ENCODE data around the gene CD300LG.

CD300LG gene

DNA sequence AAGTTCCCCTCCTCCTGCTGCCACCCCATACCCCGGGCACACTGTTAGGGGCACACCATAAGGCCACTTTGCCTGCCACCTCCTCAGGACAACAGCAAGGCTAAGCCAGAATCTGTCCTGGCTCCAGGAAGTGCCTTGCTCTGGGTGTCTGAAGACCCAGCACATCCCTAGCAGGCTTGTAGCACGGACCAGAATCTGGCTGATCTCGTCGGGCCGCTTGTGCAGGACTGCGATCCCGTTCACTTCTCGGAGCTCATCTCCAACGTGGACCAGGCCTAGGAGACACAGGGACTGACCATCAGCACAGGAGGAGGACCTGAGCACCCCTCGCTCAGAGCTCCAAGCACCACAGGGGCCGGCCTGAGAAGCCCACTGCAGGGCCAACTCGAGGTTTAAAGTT, 21.4 kb upstream of the CD300LG start:
- DNase-seq (ENCODE audit: low read depth) = no peak

DNA sequence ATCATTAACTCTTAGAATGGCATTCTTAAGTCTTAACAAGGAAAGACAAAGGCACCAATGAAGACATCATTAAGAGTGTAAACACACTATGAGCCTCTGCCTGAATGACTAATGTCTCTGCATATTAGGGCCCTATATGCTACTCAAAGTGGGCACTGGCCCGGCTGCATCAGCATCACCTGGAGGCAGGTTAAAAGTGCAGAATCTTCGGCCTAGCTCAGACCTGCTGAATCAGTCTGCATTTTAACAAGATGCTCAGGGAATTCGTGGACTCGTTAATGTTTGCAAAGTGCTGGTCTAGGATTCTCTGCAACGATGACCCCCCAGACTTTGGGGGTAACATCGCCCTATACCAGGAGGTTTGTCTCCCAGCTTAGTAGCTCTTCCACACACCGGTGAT, 20.8 kb upstream of the CD300LG start:
- DNase-seq (ENCODE audit: low read depth) = no peak

DNA sequence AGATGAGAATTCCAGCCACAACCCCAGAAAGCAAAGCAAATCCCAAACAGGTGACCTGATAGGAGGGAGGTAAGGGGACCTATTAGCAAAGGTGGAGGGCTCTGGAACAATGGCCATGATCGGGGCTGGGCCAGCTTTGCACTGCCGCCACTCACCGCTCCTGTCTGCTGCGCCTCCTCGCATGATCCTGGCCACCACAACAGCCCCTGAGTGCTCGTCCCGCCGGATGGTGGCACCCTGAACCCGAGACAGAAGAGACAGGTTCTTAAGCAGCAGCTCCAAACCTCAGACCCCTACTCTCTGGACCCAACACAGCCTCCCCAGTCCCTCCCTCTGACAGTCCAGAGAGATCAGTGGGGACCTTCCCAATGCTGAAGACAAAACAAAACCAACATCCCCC, 19.4 kb upstream of the CD300LG start:
- no peak for DNase-seq (ENCODE audit: low read depth)

DNA sequence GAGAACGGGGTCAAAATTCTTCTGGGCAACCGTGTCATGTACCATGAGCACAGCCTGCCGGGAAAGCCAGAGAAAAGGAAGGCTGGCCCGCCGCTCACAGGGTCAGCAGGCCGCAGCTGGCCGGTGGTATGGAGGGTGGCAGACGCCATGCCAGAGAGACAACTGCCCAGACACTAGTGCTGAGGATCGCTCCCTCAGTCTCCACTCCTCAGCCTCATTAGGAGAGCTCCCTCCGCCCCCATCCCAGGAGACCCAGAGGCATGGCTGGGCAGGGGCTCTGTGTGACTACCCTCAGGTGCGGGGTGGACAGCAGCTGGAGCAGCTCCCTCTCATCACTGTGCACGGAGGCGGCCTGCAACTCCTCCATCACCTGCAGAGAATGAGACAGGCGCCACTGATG, 17.2 kb upstream of the CD300LG start:
- DNase-seq (ENCODE audit: low read depth) = no peak

DNA sequence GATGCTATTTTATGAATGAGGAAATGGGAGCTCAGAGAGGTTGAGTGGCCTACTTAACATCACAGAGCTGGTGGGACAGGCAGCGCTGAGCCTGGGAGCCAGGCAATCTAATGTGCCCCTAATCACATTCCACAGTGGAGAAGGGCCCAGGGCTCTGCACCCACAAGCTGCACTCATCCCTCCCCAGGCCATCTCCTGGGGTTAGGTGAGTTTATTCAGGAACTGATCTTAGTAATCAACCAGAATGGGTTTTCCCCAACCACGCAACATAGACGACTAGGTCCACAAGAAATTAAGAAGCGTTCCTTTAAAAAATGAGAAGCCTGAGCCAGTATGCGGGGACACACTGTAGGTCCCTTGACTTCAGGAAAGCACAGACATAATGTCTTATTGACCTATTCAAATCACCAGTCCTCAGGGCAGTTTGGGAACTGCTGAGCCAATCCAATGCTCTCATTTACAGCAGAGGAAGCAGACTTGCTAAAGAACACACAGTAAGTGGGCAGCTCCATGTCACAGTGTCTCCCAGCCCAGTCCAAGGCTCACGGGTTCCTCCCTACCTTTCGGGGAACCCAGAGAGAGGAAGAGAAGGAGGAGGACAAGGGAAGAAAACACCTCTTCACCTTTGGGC, 16.4 kb upstream of the CD300LG start:
- DNase-seq (ENCODE audit: low read depth) = no peak

DNA sequence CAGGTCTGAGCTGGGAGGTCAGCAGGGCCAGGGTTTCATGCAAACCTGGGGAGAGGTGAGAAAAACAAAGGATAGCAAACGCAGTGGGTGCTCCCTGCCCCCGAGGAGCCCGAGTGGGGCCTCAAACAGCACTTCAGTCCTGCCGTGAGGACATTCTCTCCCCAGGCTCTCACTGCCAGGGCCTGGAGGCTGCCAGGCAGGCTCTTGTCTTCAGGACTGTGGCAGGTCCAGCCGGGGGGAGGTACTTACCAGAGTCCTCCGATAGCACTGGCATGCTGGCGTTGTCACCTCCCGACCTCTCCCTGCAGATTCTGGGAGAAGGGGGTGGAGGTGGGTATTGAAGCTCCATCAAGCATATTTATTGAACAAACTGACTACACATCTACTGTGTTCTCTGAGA, 15.3 kb upstream of the CD300LG start:
- DNase-seq (ENCODE audit: low read depth) = no peak

DNA sequence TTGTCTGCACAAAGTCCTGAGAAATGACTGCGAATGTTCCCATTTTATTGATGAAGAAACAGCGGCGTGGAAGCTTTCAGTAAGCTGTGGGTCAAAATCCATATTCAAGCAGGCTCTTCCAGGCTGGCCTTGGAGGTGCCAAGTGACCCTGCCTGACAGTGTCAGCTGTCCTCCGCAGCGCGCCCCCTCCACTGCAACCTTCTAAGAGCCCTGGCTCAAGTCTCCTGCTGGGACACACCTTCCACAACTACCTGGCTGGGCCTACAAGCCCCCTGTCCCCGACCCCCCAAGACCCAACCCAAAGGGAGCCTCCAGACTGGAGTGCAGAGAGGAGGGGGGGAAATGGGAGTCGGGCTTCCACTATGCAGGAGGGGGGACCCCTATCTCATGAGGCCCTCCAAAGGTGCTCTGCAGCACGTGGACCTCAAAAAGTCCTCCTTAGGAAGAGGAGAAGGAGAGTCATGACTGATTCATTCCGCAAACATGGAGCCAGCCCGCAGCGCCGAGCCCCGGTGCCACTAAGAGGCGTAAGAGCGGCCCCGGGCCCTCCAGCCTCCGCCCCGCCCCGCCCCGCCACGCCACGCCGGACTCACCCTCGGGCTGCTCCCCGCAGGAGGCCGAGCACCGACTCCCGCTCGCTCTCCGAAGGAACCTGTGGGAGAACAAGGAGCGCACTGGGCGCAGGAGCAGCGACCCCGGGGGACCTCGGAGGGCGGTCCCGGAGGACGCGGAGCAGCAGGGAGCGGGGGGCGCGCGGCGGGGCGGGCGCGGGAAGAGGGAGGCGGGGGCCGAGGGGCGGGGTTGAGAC, 14.6 kb upstream of the CD300LG start:
- peak; percentile 84 for DNase-seq (ENCODE audit: low read depth)

DNA sequence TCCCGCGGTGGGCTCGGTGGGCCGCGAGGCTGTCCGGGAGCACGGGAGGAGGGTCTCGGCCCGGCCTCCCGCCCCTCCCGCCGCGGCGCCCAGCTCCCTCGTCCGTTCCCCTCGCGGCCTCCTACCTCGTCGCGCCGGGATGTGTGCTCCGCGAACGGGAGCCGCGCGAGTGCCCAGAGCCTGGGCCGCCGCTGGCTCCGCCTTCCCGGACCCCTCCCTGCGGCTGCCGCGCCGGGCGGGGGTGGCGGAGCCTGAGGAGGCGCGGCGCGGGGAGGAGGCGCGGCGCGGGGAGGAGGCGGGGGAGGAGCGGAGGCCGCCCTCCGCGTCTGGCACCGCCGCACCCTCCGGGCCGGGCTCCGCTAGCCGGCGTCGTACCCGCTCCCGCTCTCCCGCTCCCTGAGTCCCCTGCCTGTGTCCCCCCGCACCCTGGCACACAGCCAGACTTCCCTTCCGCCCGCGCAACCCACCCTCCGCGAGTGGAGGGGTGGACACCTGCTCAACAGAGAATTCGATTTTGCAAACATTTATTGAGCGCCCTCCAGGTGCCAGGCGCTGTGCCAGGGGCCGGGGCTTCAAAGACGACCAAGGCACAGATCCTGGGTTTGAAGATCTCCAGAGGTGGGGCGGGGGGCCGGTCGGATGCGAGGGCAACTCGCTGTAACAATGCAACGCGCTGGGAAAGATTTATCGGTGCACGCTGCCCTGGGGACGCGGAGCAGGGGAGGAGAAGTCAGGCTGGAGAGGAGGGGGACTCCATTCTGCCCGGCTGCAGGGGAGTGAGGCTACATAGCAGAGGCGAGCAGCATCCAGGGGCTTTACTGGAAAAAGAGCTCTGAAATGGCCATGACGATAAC, 13.8 kb upstream of the CD300LG start, which contains the start of gene MPP3:
Gene MPP3 (minus strand): TSS at position 171 of the 854 bp plus-strand sequence. CDS start 1,240 bp downstream, outside the sequence.
- peak; percentile 78 for DNase-seq (ENCODE audit: low read depth)

DNA sequence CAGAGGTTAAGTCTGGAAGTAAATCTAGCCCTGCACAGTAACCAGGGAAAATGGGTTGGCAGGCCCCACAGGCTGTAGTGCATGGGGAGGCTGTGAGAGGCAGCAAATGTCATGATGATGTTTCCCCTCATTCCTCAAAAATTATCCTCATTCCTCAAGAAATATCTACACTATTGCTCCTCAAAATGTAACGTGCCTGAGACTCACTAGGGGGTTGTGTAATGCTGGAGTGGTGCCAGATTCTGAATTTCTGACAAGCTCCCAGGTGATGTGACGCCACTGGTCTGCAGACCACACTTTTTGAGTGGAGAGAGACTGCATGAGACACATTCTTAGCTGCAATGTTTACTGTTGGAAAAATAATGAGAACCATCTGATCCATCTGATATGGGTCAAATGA, 12.9 kb upstream of the CD300LG start:
- DNase-seq (ENCODE audit: low read depth) = peak; percentile 73

DNA sequence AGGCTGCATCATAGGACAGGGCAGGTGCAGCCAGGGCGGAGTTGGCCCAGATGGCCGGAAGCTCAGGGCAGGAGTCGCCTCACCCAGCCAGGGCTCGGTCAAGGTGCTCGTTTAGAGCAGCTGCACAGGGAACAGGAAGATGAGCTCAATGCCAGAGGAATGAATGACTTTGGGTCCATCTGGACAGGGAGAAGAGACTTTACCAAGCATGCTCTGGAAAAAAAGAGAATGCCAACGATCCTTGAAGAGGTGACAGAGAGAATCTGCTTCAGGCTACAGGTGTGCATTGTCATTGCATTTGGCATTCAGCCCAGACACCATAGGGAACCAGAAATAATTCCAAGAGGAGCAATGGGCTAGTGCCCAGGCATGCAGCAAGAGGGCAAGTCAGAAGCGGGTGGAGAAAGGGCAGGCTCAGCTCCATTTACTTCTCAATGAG, 7.3 kb upstream of the CD300LG start:
- no peak for DNase-seq (ENCODE audit: low read depth)

DNA sequence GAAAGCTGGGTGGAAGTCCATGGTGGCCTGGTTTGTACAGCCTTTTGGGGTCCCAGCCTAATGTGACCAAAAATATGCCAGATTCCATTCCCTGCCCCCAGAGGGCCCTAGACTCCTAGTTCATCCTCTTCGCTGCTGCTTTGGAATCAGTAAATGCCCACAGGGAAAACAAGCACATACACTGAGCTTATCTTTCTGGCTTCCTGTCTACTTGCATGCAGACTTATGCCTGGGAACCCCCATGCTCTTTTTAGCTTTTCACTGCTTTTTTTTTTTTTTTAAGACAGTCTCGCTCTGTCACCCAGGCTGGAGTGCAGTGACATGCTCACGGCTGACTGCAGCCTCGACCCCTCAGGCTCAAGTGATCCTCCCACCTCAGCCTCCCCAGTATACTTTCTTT, 6.2 kb upstream of the CD300LG start:
- peak; percentile 45 for DNase-seq (ENCODE audit: low read depth)

DNA sequence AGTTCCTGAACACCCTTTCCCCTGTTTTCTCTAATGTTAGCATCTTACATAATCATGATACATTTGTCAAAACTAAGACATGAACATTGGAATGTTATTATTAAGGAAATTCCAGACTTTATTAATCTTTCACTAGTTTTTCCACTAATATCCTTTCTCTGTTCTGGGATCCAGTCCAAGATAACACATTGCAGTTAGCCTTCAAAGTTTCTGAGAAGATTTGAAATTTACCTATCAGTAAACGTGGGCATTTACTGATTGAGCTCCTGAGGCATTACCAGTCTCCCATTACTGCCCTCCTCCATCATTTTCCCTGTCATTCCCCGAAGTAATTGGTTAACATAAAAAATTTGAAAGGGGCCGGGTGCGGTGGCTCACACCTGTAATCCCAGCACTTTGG, 5.7 kb upstream of the CD300LG start:
- DNase-seq (ENCODE audit: low read depth) = peak; percentile 10

DNA sequence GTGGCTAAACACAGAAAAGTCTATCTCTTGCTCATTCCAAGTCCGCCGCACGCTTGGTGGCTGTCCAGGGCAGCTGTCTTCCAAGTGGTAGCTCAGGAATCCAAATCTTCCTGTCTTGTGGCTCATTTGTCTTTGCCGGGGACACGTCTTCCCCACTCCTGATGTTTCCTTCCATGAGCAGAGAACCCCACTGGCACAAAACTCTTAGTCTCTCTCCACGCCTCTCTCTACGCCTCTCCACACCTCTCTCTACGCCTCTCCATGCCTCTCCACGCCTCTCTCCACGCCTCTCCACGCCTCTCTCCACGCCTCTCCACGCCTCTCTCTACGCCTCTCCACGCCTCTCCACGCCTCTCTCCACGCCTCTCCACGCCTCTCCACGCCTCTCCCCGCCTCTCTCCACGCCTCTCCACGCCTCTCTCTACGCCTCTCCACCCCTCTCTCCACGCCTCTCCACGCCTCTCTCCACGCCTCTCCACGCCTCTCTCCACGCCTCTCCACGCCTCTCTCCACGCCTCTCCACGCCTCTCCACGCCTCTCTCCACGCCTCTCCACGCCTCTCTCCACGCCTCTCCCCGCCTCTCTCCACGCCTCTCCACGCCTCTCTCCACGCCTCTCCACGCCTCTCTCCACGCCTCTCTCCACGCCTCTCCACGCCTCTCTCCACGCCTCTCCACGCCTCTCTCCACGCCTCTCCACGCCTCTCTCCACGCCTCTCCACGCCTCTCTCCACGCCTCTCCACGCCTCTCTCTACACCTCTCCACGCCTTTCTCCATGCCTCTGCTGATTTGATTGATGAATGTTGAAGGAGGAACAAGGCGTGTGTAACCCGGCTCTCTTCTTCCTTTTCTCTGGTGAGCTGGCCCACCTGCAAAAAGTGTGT, 4.6 kb upstream of the CD300LG start:
- peak; percentile 36 for DNase-seq (ENCODE audit: low read depth)

DNA sequence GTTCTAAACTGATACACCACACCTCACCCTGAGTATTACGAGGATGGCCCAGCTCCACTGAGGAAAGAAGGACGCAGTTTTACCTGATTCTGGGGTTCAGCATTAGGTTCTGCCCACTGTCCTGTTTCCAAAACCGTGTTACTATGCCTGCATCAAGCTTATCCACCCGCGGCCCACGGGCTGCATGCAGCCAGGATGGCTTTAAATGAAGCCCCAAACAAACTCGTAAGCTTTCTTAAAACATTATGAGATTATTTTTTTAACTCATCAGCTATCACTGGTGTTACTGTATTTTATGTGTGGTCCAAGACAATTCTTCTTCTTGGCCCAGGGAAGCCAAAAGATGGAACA, 4.0 kb upstream of the CD300LG start:
- DNase-seq (ENCODE audit: low read depth) = no peak

DNA sequence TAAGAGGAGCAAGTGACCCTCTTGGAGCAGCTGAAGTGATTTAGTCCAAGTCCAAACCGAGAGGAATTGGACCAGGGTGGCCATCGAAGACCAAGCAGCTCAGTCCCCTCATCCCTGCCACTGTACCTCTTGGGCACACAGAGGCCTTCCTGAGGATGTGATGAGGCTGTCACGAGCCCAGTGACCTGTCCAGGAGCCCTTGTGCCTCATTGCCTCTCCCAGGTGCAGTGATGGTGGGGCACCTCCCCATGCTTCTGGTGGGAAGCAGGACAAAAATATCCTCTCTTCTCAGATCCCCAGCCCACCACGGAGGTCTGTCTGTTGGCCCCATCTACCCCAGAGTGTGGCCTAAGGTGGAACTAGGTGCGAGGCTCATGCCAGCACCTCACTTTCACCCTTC, 2.7 kb upstream of the CD300LG start:
- no peak for DNase-seq (ENCODE audit: low read depth)

DNA sequence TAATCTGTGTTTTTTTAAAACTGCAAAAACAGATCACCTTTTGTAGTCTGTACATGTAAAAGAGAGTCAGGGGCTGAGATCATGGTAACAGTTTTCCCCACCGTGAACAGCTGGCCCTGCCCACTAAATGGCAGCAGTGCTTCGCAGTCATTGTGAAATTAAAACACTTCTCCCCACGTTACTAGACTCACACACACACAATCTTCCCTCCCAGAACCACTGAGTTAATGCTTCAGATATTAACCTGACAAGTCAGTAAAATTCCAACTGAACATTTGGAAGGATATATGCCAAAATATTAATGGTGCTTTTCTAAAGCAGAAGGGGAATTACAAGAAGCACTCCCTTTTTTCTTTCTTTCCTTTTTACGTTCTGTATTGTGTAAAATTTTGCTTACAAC, 1.2 kb upstream of the CD300LG start:
- no peak for DNase-seq (ENCODE audit: low read depth)

DNA sequence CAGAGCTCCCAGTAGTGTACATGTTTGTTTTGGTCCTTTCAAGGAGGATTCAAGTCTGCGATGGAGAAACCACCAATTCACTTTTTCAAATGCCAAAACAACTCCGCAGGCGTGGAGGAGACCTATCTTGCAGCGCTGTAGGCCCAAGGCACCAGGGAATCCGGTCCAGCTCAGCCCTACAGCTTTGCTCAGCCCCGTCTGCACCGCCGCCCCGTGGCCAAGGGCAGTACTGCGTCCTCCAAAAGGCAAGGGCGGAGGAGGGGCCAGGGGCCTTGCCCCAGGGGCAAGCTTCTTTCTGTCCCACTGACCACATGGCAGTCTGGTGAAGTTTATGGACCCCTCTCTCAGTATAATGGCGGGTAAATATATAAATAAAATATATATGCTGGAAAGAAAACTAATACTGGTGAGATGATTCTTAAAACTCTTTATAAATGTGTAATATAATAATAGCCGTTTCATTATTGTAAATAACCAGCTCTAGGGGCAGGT, 709 bp upstream of the CD300LG start:
- peak; percentile 71 for DNase-seq (ENCODE audit: low read depth)

DNA sequence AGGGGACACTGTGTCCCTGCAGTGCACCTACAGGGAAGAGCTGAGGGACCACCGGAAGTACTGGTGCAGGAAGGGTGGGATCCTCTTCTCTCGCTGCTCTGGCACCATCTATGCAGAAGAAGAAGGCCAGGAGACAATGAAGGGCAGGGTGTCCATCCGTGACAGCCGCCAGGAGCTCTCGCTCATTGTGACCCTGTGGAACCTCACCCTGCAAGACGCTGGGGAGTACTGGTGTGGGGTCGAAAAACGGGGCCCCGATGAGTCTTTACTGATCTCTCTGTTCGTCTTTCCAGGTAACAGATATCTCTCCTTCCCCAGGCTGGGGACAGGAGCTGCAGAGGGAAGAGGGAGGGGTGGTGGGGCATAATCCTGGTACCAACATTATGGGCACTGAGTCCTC, 1.6 kb downstream of the CD300LG start:
- no peak for DNase-seq (ENCODE audit: low read depth)

DNA sequence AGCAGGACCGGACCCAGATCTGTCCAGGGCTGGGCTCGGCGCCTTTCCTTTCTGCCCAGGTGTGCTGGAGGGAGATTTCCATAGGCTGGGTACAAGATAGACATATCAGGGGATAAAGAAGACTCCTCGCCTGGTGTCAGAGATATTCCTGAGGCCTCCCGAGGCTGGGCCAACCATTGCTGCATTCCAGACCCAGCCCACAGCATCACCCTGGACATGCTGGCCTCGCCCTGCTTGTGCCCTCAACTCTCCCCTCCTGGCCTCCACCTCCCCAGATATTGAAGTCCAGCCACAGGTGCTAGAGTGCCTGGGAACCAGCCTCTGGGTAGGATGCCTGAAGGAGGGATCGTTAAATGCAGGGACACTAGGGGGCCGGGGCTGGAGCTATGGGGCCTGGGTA, 2.1 kb downstream of the CD300LG start:
- DNase-seq (ENCODE audit: low read depth) = no peak

DNA sequence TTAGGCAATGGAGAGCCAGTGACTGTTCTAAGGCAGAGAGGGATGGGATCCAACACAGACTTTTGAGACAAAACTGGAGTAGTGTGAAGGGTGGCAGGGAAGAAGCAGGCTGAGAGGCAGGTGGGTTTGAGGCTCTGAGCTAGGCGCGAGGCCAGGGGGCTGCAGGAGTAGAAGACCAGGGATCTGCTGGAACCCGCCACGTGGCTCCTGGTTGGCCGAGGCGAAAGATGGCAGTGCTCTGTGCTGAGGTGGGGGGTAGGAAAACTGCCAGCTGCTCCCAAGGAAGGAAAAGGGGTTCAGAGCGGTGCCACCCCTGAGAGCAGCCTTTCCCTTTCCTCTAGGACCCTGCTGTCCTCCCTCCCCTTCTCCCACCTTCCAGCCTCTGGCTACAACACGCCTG, 5.6 kb downstream of the CD300LG start:
- no peak for DNase-seq (ENCODE audit: low read depth)

DNA sequence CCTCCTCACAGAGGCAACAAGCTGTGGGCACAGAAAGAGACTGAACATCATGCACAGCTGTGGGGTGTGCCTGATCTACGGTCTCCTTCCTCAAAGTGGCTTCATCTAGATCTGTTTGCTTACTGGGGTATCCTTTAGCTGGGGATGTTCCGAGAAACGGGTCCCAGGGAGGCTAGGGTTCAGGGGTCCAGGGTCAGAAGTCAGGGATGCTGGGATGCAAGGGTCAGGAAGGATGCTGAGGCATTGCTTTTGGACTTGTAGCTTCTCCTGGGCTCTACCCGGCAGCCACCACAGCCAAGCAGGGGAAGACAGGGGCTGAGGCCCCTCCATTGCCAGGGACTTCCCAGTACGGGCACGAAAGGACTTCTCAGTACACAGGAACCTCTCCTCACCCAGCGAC, 6.6 kb downstream of the CD300LG start:
- no peak for DNase-seq (ENCODE audit: low read depth)

DNA sequence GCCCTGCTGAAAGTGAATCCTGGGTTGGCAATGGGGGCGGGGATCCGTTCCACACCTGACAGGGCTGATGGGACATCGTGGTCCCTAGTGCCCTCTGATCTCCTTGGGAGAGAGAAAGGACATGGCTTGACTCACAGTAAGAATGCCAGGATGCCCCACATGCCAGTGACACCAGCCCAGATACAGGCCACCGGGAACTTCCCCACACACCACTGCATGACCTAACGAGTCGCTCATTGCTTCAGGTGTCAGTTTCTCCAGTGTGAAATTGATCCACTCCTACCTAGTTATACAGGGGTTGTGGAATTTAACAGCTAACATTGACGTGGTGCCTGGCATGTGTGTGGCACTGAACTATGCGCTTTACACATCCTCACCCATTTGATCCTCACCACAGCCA, 7.5 kb downstream of the CD300LG start:
- DNase-seq (ENCODE audit: low read depth) = no peak

All from EH (cell line).